ENCODE results near the gene BCAS3.
"Not testable (repeated sequence)": the region's sequence is repeated elsewhere in the genome, so short reads cannot be mapped to it uniquely, and the experiment has no call there.

Gene BCAS3

GRCh38 chr17:60995680-60996079 lies 318.0 kb downstream of the BCAS3 start:
- TF ChIP-seq POLR2A (IDR thresholded peaks at IDR 0.05; ENCODE audit: low read depth, low read length): no peak
- no peak for TF ChIP-seq POLR2AphosphoS5 (IDR thresholded peaks at IDR 0.05; ENCODE audit: low read depth, low read length)
- no peak for TF ChIP-seq TAF1 (IDR thresholded peaks at IDR 0.05; ENCODE audit: borderline replicate concordance, low read depth, low read length)
- DNase-seq (ENCODE audit: insufficient read length): no peak
- FAIRE-seq: no peak

- DNase-seq (ENCODE audit: insufficient read length) (no peak), FAIRE-seq (no peak)
- TF ChIP-seq TAF1 (IDR thresholded peaks at IDR 0.05; ENCODE audit: borderline replicate concordance, low read depth, low read length) (no peak), POLR2A (IDR thresholded peaks at IDR 0.05; ENCODE audit: low read depth, low read length) (no peak)
Measured at GRCh38 chr17:61000911-61001310, 323.3 kb downstream of the BCAS3 start.

- no peak for TF ChIP-seq TAF1 (IDR thresholded peaks at IDR 0.05; ENCODE audit: borderline replicate concordance, low read depth, low read length)
Measured at GRCh38 chr17:61002316-61002736, 324.7 kb downstream of the BCAS3 start.

GRCh38 chr17:61005358-61005757 lies 327.7 kb downstream of the BCAS3 start:
- no peak for DNase-seq (ENCODE audit: insufficient read length)
- no peak for FAIRE-seq
- TF ChIP-seq POLR2A (IDR thresholded peaks at IDR 0.05; ENCODE audit: low read depth, low read length) (no peak), POLR2AphosphoS5 (IDR thresholded peaks at IDR 0.05; ENCODE audit: low read depth, low read length) (no peak), TAF1 (IDR thresholded peaks at IDR 0.05; ENCODE audit: borderline replicate concordance, low read depth, low read length) (no peak)

More at GRCh38 chr17:61002316-61002736, 324.7 kb downstream of the BCAS3 start:
- DNase-seq (ENCODE audit: insufficient read length) (no peak), FAIRE-seq (no peak)

- not testable (repeated sequence) for DNase-seq (ENCODE audit: insufficient read length)
Measured at GRCh38 chr17:61005958-61006357, 328.3 kb downstream of the BCAS3 start.

GRCh38 chr17:61007980-61008379 lies 330.3 kb downstream of the BCAS3 start:
- DNase-seq (ENCODE audit: insufficient read length) (no peak), FAIRE-seq (no peak)
- TF ChIP-seq TAF1 (IDR thresholded peaks at IDR 0.05; ENCODE audit: borderline replicate concordance, low read depth, low read length): no peak
- TF ChIP-seq POLR2A (IDR thresholded peaks at IDR 0.05; ENCODE audit: low read depth, low read length): no peak
- no peak for TF ChIP-seq POLR2AphosphoS5 (IDR thresholded peaks at IDR 0.05; ENCODE audit: low read depth, low read length)

More at GRCh38 chr17:61005958-61006357, 328.3 kb downstream of the BCAS3 start:
- not testable (repeated sequence) for FAIRE-seq

- no peak for TF ChIP-seq POLR2AphosphoS5 (IDR thresholded peaks at IDR 0.05; ENCODE audit: low read depth, low read length)
- no peak for TF ChIP-seq TAF1 (IDR thresholded peaks at IDR 0.05; ENCODE audit: borderline replicate concordance, low read depth, low read length)
- TF ChIP-seq POLR2A (IDR thresholded peaks at IDR 0.05; ENCODE audit: low read depth, low read length): no peak
- FAIRE-seq (no peak), DNase-seq (ENCODE audit: insufficient read length) (no peak)
Measured at GRCh38 chr17:61009663-61010062, 332.0 kb downstream of the BCAS3 start.

- DNase-seq (ENCODE audit: insufficient read length) (no peak), FAIRE-seq (no peak)
- TF ChIP-seq TAF1 (IDR thresholded peaks at IDR 0.05; ENCODE audit: borderline replicate concordance, low read depth, low read length) (no peak), POLR2AphosphoS5 (IDR thresholded peaks at IDR 0.05; ENCODE audit: low read depth, low read length) (no peak), POLR2A (IDR thresholded peaks at IDR 0.05; ENCODE audit: low read depth, low read length) (no peak)
Measured at GRCh38 chr17:61010661-61011170, 333.1 kb downstream of the BCAS3 start.

- TF ChIP-seq POLR2A (IDR thresholded peaks at IDR 0.05; ENCODE audit: low read depth, low read length): no peak
- no peak for TF ChIP-seq POLR2AphosphoS5 (IDR thresholded peaks at IDR 0.05; ENCODE audit: low read depth, low read length)
- no peak for TF ChIP-seq TAF1 (IDR thresholded peaks at IDR 0.05; ENCODE audit: borderline replicate concordance, low read depth, low read length)
- FAIRE-seq (no peak), DNase-seq (ENCODE audit: insufficient read length) (no peak)
Measured at GRCh38 chr17:61011251-61011650, 333.6 kb downstream of the BCAS3 start.

- DNase-seq (ENCODE audit: insufficient read length) (no peak), FAIRE-seq (no peak)
- TF ChIP-seq POLR2AphosphoS5 (IDR thresholded peaks at IDR 0.05; ENCODE audit: low read depth, low read length) (no peak), TAF1 (IDR thresholded peaks at IDR 0.05; ENCODE audit: borderline replicate concordance, low read depth, low read length) (no peak), POLR2A (IDR thresholded peaks at IDR 0.05; ENCODE audit: low read depth, low read length) (no peak)
Measured at GRCh38 chr17:61015966-61016365, 338.3 kb downstream of the BCAS3 start.

- FAIRE-seq (no peak), DNase-seq (ENCODE audit: insufficient read length) (no peak)
- no peak for TF ChIP-seq POLR2A (IDR thresholded peaks at IDR 0.05; ENCODE audit: low read depth, low read length)
- TF ChIP-seq POLR2AphosphoS5 (IDR thresholded peaks at IDR 0.05; ENCODE audit: low read depth, low read length): no peak
- TF ChIP-seq TAF1 (IDR thresholded peaks at IDR 0.05; ENCODE audit: borderline replicate concordance, low read depth, low read length): no peak
Measured at GRCh38 chr17:61017317-61018006, 339.8 kb downstream of the BCAS3 start.

GRCh38 chr17:61018938-61019337 lies 341.3 kb downstream of the BCAS3 start:
- DNase-seq (ENCODE audit: insufficient read length) (no peak), FAIRE-seq (no peak)
- no peak for TF ChIP-seq POLR2AphosphoS5 (IDR thresholded peaks at IDR 0.05; ENCODE audit: low read depth, low read length)
- no peak for TF ChIP-seq TAF1 (IDR thresholded peaks at IDR 0.05; ENCODE audit: borderline replicate concordance, low read depth, low read length)
- no peak for TF ChIP-seq POLR2A (IDR thresholded peaks at IDR 0.05; ENCODE audit: low read depth, low read length)
